Muscle layer of colon (tissue), 2 donors: ENCODE measurements around the gene UPK3BL2.
A peak's percentile ranks its signal among the peaks of the same experiment; 100 is the strongest.
"Not testable (repeated sequence)": the region's sequence is repeated elsewhere in the genome, so short reads cannot be mapped to it uniquely, and the experiment has no call there.

Experiments
- H3K27ac ChIP-seq: one replicate; pipeline ENCODE4 v1.7.0; 2013; ENCODE audit warnings: low read depth, mild to moderate bottlenecking, low read length, moderate library complexity
- H3K27me3 ChIP-seq, 2 donors: one replicate each; pipeline ENCODE4 v1.7.0; 2013; ENCODE audit warnings: low read length in 2 of 2, mild to moderate bottlenecking in 2 of 2; ENCODE audit not compliant: insufficient read depth in 2 of 2, control insufficient read depth in 1 of 2
- H3K36me3 ChIP-seq: one replicate; pipeline ENCODE4 v1.7.0; 2013; ENCODE audit warnings: mild to moderate bottlenecking, low read length; ENCODE audit not compliant: insufficient read depth
- H3K4me1 ChIP-seq: one replicate; pipeline ENCODE4 v1.7.0; 2013; ENCODE audit warnings: mild to moderate bottlenecking, low read length; ENCODE audit not compliant: insufficient read depth
- H3K4me3 ChIP-seq, 2 donors: one replicate each; pipeline ENCODE4 v1.7.0; 2013; ENCODE audit warnings: low read length in 2 of 2, low read depth in 1 of 2, mild to moderate bottlenecking in 1 of 2, moderate library complexity in 1 of 2
- H3K9ac ChIP-seq: one replicate; pipeline ENCODE4 v1.7.0; 2013; ENCODE audit warnings: low read length
- H3K9me3 ChIP-seq: one replicate; pipeline ENCODE4 v1.7.0; 2013; ENCODE audit warnings: mild to moderate bottlenecking, low read length
- donor health status: abdominal sarcoma.
- donor health status: Adenocarcinoma of cecum.

The UPK3BL2 gene, protein sequence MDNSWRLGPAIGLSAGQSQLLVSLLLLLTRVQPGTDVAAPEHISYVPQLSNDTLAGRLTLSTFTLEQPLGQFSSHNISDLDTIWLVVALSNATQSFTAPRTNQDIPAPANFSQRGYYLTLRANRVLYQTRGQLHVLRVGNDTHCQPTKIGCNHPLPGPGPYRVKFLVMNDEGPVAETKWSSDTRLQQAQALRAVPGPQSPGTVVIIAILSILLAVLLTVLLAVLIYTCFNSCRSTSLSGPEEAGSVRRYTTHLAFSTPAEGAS

DNA sequence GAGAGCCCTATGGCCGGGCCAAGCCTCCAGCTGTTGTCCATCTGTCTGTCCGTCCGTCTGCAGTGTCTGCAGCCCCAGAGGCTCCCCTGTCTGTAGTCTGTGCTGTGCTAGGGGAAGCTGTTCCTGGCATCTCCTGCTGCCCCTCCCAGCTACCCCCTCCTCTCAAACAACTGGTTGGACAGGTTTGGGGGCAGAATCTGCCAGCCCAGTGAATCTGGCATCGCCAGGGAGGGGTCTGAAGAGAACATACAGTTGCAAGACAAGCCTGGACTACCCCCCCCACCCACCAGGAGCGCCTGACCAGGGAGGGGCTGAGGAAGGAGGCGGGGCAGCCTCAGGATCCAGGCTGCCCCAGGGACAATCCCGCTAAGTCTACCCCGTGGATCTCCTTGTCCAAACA lies at the start of gene UPK3BL2:
TSS of gene UPK3BL2 (minus strand) at position 101 of the 400 bp plus-strand sequence. CDS start at position 41, 60 bp downstream.
- H3K27me3 ChIP-seq, H3K36me3 ChIP-seq, H3K27ac ChIP-seq, H3K9me3 ChIP-seq, H3K4me3 ChIP-seq, H3K9ac ChIP-seq, H3K4me1 ChIP-seq: not testable (repeated sequence)

DNA sequence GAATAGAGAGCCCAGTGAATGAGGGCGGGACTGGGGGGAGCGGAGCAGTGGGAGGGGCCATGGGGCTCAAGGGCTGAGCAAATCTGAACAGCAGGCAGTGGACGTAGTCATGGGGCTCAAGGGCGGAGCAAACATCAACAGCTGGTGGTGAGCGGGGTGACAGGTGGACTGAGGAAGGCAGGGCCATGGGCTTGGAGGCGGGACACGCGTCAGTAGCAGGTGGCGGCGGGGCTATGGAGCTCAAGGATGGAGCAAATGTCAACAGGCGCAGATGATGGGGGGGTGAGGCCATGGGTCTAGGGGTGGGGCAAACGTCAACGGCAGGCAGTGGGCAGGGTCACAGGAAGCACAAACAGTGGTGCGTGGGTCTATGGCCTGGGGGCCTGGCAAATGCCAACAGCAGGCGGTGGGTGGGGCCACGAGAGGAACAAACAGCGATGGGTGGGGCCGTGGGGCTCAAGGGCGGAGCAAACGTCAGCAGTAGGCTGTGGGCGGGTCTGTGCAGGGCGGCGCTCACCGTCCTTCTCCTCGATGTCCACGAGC lies 49.1 kb upstream of the UPK3BL2 start:
- not testable (repeated sequence) for H3K4me1 ChIP-seq, H3K4me3 ChIP-seq, H3K36me3 ChIP-seq, H3K27ac ChIP-seq, H3K9me3 ChIP-seq, H3K9ac ChIP-seq, H3K27me3 ChIP-seq

DNA sequence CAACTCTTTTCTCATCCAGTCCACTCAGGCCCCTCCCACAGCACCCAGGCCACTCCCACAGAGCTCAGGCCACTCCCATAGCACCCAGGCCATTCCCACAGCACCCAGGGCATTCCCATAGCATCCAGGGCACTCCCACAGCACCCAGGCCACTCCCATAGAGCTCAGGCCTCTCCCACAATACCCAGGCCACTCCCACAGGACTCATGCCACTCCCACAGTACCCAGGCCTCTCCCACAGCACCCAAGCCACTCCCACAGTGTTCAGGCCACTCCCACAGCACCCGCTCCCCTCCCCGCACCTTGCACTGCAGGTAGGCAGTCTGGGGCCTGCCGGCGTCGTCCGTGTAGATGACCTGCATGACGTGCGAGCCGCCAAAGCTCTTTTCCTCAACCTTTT lies 46.4 kb upstream of the UPK3BL2 start:
- not testable (repeated sequence) for H3K27me3 ChIP-seq, H3K27ac ChIP-seq, H3K36me3 ChIP-seq, H3K4me3 ChIP-seq, H3K9me3 ChIP-seq, H3K4me1 ChIP-seq, H3K9ac ChIP-seq

DNA sequence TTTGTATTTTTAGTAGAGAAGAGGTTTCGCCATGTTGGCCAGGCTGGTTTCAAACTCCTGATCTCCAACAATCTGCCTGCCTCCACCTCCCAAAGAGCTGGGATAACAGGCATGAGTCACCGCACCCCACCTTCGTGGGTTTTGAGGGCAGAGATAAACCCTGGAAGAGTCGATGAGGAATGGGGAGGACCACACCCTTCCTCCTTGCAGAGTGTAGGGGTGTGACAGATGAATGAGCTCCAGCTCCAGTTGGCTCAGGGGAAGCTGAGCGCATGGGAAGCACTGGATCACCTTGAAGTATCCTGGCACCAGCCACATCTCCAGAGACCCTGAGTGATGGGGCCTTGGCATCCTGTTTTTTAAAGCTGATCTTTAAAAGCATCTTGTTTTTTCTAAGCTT lies 40.0 kb upstream of the UPK3BL2 start:
- not testable (repeated sequence) for H3K36me3 ChIP-seq, H3K4me1 ChIP-seq, H3K27me3 ChIP-seq, H3K9me3 ChIP-seq, H3K9ac ChIP-seq, H3K4me3 ChIP-seq, H3K27ac ChIP-seq

DNA sequence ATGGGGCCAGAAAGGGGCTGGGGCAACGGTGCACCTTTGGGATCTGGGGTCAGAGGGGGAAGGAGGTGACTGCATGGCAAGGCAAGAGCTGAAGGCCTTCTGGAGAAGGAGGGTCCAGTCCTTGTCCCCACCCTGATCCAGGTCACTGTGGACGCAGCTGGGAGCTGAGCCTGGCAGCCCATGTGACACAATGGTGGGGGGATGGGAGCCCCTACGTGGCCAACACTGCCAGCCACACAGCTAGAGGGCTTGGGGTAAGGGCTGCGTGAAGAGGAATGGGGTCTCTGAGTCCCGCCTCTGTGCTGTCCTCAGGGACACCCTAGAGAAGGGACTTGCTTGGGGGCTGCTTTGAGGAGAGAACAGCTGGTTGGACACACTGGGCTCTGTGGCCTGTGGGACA lies 38.2 kb upstream of the UPK3BL2 start:
- H3K9ac ChIP-seq, H3K4me1 ChIP-seq, H3K36me3 ChIP-seq: not testable (repeated sequence)

DNA sequence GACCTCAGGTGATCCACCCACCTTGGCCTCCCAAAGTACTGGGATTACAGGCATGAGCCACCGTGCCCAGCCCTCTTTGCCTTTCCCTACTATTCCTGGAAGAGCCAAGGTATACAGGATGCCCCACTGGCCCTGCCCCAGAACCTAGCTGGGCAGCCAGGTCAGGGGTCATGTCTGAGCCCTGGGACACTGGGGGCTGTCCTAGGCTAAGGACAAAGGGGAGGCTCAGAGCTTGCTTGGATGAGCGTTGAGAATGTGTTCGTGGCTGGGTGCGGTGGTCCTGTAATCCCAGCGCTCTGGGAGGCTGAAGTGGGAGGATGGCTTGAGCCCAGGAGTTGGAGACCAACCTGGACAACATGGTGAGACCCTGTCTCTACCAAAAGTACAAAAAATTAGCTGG lies 35.0 kb upstream of the UPK3BL2 start:
- not testable (repeated sequence) for H3K9ac ChIP-seq, H3K4me3 ChIP-seq, H3K36me3 ChIP-seq, H3K4me1 ChIP-seq, H3K27ac ChIP-seq, H3K27me3 ChIP-seq, H3K9me3 ChIP-seq

More for the DNA sequence above, 38.2 kb upstream of the UPK3BL2 start:
- H3K27me3 ChIP-seq, H3K4me3 ChIP-seq, H3K27ac ChIP-seq, H3K9me3 ChIP-seq: not testable (repeated sequence)

DNA sequence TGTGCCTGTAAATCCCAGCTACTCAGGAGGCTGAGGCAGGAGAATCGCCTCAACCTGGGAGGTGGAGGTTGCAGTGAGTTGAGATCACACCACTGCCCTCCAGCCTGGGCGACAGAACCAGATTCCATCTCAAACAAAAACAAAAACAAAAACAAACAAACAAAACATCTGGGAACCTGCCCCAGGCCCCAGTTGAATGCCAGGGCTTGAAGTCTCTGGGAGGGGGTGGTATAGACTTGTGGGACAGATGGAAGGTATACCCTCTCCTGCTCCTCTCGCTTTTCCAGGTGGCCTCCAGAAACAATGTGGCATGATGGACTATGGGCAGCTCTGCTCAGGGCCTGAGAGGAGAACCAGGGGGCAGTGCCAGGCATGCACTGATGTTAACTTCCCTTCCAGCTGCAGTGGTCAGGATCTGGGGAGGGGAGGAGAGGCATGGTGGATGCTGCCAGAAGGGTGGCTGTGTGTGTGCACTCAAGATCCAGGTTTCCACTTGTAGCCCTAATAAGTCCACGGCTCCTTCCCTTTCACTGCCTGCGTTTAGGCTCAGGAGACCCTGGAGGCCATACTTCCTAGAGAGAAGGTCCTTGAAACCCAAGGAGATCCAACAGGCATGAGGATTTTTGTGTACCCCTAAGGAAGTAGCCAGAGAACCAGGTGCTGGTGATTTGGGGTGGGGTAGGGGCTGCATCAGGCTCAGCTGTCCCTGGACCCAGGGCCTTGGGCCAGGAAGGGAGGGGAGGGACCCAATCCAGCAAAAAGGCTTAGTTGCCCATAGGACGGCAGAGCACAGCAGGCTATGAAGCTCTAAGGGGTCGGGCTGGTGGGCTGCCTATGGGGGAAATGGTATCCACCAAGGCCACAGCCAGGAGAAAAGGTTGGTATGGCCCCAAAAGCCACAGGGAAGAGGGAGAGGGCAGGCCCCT lies 34.1 kb upstream of the UPK3BL2 start:
- not testable (repeated sequence) for H3K4me1 ChIP-seq, H3K4me3 ChIP-seq, H3K36me3 ChIP-seq, H3K9me3 ChIP-seq, H3K27ac ChIP-seq, H3K9ac ChIP-seq, H3K27me3 ChIP-seq

DNA sequence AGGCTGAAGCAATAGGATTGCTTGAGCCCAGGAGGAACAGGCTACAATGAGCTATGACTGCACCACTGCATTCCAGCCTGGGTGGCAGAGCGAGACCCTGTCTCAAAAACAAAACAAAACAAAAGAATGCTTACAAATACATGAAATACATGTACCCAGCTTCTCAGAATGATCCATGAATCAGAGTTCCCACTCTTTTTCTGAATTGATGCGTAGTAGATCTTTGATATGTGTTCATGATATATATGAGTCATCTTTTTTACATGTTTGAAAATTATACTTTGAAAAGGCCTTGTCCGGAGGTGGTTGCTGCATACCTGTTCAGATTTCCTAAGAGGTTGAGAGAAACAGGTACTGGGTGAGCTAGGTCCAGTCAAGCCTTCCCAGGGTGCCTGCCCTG lies 32.9 kb upstream of the UPK3BL2 start:
- H3K36me3 ChIP-seq, H3K9ac ChIP-seq, H3K27me3 ChIP-seq, H3K27ac ChIP-seq, H3K9me3 ChIP-seq, H3K4me3 ChIP-seq, H3K4me1 ChIP-seq: not testable (repeated sequence)

DNA sequence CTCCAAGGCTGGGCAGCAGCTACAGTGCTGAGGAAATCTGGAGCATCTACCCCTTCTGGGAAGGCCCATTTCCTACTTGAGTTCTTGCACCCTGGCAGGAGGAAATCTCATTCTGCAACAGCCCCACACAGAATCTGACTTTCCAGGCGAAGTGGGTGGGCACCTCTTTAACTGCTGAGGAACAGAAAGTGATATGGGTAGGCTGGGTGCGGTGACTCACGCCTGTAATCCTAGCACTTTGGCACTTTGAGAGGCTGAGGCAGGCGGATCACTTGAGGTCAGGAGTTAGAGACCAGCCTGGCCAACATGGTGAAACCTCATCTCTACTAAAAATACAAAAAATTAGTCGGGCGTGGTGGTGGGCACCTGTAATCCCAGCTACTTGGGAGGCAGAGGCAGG lies 31.1 kb upstream of the UPK3BL2 start:
- H3K27ac ChIP-seq, H3K4me3 ChIP-seq, H3K36me3 ChIP-seq, H3K27me3 ChIP-seq, H3K9ac ChIP-seq, H3K9me3 ChIP-seq, H3K4me1 ChIP-seq: not testable (repeated sequence)

DNA sequence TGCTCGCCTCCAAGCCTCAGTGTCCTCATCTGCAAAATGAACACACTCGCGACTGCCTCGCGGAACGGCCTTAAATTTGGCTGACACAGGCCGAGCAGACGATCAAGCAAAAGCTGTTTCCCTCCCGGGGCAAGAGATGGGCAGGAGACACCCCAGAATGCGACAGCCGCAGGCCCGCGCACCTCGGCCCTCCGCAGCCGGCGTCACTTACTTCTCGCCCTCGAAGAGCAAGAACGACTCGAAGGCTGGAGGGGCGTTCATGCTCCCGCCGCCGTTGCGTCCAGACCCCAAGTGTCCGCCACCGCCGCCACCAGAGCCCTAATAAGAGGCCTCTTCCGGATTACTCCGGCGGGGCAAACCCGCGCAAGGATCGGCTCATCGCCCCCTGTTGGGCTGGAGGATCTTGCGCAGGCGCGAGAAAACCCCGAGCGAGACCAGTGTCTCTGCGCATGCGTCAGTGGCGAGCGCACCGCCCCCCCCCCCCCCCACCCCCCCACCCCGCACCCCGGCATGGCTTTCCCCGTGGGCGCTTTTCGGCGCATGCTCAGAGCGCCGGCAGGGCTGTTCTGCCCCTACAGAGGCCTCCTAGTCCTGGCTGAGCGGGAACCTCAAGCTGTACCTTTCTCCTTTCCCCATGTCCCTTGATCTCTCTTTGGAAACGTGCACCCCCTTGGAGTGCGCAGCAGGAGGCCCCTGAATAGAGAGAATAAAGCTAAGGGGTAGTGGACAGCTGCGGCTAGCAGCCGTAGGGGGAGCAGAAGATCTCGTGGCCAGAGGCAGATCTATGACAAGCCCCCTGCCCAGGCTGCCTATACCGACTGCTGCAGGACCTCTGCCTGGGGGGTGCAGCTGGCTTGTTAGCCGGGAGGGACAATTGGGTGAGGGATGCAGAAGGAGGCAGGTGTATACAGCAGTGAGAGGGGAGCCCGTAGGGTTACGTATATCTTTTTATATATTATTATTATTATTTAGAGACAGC lies 29.1 kb upstream of the UPK3BL2 start, which contains the start of gene POLR2J3:
TSS of gene POLR2J3 (minus strand) at position 323 of the 979 bp plus-strand sequence. CDS start at position 261, 62 bp downstream.
- not testable (repeated sequence) for H3K9ac ChIP-seq, H3K27me3 ChIP-seq, H3K36me3 ChIP-seq, H3K9me3 ChIP-seq, H3K27ac ChIP-seq, H3K4me1 ChIP-seq
- peak within 1 kb of the TSS; percentile 32 to 67 for H3K4me3 ChIP-seq

DNA sequence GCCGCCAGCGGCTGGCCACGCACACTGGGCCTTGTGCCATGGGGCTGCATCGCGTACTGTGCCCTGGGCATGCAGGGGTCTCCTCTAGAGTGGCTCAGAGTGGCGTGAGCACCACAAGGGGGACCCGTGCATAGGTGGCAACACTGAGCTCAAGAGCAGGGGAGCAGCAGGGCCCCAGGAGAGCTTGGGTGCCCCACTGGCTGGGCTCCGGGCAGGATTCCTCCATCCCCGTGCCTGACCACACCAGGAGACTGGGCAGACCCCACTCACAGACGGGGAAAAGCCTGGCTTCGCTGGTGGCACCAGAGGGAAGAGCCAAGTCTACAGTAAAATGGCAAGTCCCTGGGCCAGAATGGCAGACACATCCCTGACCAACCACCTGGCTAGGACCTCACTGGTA lies 25.1 kb upstream of the UPK3BL2 start:
- H3K27me3 ChIP-seq, H3K9me3 ChIP-seq, H3K27ac ChIP-seq, H3K4me3 ChIP-seq, H3K9ac ChIP-seq, H3K36me3 ChIP-seq, H3K4me1 ChIP-seq: not testable (repeated sequence)
